Measurements from ENCODE around the gene CABP2.

Gene CABP2

GRCh38 chr11:67522338-67522737, 908 bp downstream of the CABP2 start:
- H3K4me3 ChIP-seq (ENCODE audit: low read depth, low read length): no peak overlapping the region
- ChIA-PET POLR2A (no interaction called here), CTCF (no interaction called here)
- no peak for TF ChIP-seq CTCF (IDR thresholded peaks at IDR 0.05; ENCODE audit: insufficient read depth, low read length, missing control alignments)
- DNase-seq (ENCODE audit: low read depth, low spot score): no peak

DNA sequence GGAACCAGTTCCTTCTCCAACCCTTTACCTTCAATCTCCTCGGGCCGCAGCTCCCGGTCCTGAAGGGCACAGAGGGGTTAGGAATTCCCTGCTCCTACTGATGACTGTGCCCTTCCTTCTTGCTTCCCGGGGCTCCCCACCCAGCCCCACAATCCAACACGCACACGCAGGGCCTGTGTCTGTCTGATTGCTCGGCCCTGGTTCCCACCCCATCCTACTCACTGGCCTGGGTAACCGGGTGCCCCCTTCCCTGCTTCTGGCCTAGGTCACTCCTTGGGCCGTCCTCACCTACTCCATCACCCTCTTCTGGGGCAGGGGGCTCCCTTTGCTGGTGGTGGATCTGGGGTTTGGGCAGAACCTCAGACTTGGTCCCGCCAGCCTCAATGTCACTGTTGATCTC, 1.3 kb downstream of the CABP2 start:
- no peak for TF ChIP-seq CTCF (IDR thresholded peaks at IDR 0.05; ENCODE audit: insufficient read depth, low read length, missing control alignments)
- POLR2A ChIA-PET: no interaction called here

DNA sequence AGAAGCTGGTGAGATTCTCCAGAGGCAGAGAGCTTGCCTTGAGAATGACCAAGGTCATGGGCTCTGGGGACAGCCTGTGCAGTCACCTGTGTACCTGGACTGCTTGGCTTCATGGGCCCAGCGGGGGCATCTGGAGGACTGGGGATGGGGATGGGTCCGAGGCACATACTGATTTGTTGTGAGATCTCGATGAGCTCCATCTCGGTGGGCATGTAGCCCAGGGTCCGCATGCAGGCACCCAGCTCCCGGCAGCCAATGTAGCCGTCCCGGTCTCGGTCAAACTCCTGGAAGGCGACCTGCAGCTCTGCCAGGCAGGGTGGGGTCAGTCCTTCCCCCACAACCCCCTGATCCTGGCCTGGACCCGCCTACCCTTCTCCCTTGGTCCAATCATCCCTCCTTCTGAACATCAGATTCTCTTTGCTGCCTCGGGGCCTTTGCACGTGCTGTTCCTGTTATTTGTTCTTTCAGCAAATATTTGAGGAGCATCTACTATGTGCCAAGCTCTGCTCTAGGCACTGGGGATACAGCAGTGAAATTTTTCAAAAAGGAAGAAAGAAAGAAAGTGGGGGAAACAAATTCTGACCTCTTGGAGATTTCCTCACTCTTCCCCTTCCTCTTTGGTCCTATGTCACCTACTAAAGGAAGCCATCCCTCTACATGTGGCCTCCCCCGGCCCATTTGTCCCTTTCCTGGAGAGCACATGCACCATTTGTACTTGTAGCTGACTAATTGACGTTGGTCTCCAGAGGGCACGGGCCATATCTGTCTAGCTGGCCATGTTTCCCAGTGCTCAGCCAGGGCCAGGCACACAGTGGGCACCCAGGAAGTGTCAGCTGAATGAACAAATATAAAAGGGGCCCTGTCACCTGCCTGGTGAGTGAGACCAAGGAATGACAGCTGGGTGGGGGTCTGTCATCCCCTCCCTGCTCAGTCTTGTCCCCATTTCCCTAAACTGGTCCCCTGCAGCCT, 2.1 kb downstream of the CABP2 start:
- DNase-seq (ENCODE audit: low read depth, low spot score): no peak
- CTCF ChIA-PET: no interaction called here
- POLR2A ChIA-PET: no interaction called here
- H3K4me3 ChIP-seq (ENCODE audit: low read depth, low read length): no peak overlapping the region
- no peak for TF ChIP-seq CTCF (IDR thresholded peaks at IDR 0.05; ENCODE audit: insufficient read depth, low read length, missing control alignments)

More for the DNA sequence above, 1.3 kb downstream of the CABP2 start:
- CTCF ChIA-PET: no interaction called here
- H3K4me3 ChIP-seq (ENCODE audit: low read depth, low read length): no peak overlapping the region
- DNase-seq (ENCODE audit: low read depth, low spot score): no peak

DNA sequence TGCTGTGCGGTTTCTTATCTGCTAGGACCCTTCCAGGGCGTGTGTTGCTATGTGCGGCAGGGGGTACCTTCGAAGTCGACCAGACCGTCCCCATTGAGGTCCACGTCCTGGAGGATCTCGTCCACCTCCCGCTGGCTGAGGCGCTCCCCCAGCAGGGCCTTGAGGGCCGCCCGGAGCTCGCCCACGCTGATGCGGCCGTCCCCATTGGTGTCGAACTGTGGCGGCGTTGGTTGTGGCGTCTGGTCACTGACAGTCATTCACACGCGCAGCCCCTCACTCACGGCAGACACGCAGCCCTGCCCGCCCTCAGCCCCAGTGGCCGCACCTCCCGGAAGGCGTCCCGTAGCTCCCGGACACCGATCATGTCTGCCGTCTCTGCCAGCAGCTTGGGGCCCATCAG, 3.5 kb downstream of the CABP2 start:
- TF ChIP-seq CTCF (IDR thresholded peaks at IDR 0.05; ENCODE audit: insufficient read depth, low read length, missing control alignments): no peak
- DNase-seq (ENCODE audit: low read depth, low spot score): no peak
- POLR2A ChIA-PET: no interaction called here
- no peak overlapping the region for H3K4me3 ChIP-seq (ENCODE audit: low read depth, low read length)
- CTCF ChIA-PET: no interaction called here

GRCh38 chr11:67517784-67518552, 5.3 kb downstream of the CABP2 start:
- DNase-seq (ENCODE audit: low read depth, low spot score): no peak
- CTCF ChIA-PET: no interaction called here
- H3K4me3 ChIP-seq (ENCODE audit: low read depth, low read length): no peak overlapping the region
- POLR2A ChIA-PET: no interaction called here
- TF ChIP-seq CTCF (IDR thresholded peaks at IDR 0.05; ENCODE audit: insufficient read depth, low read length, missing control alignments): no peak

DNA sequence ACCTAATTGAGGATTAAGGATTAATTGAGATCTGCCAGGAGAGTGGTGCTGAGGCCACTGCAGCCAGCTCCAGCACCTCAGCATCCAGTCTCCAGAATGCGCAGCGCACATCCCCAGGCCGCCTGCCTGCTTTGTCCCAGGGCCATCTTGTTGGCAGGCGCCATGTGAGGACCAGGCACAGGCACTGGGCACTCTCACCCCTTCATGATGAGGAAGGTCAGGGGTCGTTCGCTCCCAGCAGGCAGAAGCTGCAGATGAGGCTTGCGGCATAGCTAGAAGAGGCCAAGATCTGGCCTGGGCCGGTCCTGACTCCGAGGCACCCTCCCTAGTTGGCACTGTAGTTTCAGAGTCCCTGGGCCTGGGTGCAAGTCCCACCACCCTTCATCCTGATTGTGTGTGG, 6.4 kb downstream of the CABP2 start:
- TF ChIP-seq CTCF (IDR thresholded peaks at IDR 0.05; ENCODE audit: insufficient read depth, low read length, missing control alignments): no peak
- POLR2A ChIA-PET: no interaction called here
- H3K4me3 ChIP-seq (ENCODE audit: low read depth, low read length): no peak overlapping the region
- CTCF ChIA-PET: no interaction called here
- no peak for DNase-seq (ENCODE audit: low read depth, low spot score)

Data from AG04449 (cell line).